ENCODE data around the gene CDC42SE2.

The CDC42SE2 gene

DNA sequence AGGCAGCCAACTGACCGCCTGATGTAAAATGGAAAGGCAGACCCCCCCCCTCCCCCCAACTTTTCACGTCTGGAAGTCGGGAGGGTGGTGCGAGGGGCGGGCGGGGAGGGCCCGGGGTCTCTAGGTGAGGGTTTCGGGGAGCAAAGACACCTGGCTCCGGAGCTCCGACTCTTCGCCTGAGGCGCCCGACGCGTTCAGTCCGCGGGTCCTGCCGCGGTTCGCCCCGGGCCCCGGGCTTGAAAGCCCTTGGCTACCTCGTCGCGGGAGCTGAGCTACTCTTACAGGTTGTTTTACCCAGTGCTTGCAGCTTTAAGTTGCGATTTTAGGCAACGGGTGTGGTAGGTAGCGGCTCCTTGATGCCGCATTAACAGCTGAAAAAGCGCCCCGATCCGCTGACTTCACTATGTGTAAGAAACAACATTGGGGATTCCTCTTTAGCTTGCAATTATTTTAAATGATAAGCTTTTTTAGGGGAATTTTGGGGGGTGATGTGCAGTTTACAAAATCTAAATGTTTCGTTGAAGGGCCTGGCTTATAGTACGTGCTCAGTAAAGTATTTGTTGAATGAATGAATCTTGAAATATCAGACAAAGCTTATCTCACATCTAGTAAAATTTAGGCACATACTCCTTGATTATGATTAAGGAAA lies 722 bp downstream of the CDC42SE2 start:
- no peak for TF ChIP-seq SIN3A (IDR thresholded peaks at IDR 0.05; ENCODE audit: borderline replicate concordance, insufficient read depth, low read length)
- no peak for TF ChIP-seq FOXP2 (optimal IDR thresholded peaks at IDR 0.05; ENCODE audit: borderline replicate concordance, extremely low read depth, extremely low read length, insufficient read depth)
- no peak for TF ChIP-seq TAF1 (IDR thresholded peaks at IDR 0.05; ENCODE audit: borderline replicate concordance, insufficient read depth, low read length)

GRCh38 chr5:131265311-131265803 lies 1.5 kb downstream of the CDC42SE2 start:
- TF ChIP-seq TAF1 (IDR thresholded peaks at IDR 0.05; ENCODE audit: borderline replicate concordance, insufficient read depth, low read length) (no peak), FOXP2 (optimal IDR thresholded peaks at IDR 0.05; ENCODE audit: borderline replicate concordance, extremely low read depth, extremely low read length, insufficient read depth) (no peak), SIN3A (IDR thresholded peaks at IDR 0.05; ENCODE audit: borderline replicate concordance, insufficient read depth, low read length) (no peak), REST (IDR thresholded peaks at IDR 0.05; ENCODE audit: insufficient read depth in 1 of 2, low read depth in 2 of 2, low read length in 2 of 2) (no peak), POLR2AphosphoS5 (IDR thresholded peaks at IDR 0.05; ENCODE audit: low read depth, low read length) (no peak)

DNA sequence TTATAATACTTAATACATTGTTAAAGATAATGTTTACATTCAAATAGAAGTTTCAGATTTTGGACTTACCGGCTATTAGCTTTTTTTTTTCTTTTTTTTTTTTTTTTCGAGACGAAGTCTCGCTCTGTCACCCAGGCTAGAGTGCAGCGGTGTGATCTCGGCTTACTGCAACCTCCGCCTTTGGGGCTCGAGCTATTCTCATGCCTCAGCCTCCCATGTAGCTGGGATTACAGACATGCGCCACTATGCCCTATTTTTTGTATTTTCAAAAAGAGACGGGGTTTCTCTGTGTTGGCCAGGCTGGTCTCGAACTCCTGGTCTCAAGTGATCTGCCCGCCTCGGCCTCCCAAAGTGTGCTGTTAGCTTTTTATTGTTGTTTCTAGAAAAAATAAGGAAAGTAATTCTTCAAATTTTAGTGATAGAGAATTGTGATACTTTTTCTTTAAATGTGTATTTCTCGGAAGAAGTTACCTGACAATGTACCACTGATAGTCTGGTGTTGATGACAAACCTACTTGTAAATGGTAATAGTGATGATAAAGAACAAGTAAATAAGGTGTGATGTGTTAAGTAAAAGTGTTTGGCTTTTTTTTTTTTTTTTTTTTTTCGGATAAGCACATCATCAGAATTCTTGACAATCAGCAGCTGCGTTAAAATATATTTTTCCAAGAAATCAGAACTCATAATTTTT lies 2.7 kb downstream of the CDC42SE2 start:
- TF ChIP-seq SIN3A (IDR thresholded peaks at IDR 0.05; ENCODE audit: borderline replicate concordance, insufficient read depth, low read length): no peak
- no peak for TF ChIP-seq REST (IDR thresholded peaks at IDR 0.05; ENCODE audit: insufficient read depth in 1 of 2, low read depth in 2 of 2, low read length in 2 of 2)
- TF ChIP-seq FOXP2 (optimal IDR thresholded peaks at IDR 0.05; ENCODE audit: borderline replicate concordance, extremely low read depth, extremely low read length, insufficient read depth): no peak
- no peak for TF ChIP-seq TAF1 (IDR thresholded peaks at IDR 0.05; ENCODE audit: borderline replicate concordance, insufficient read depth, low read length)
- TF ChIP-seq POLR2AphosphoS5 (IDR thresholded peaks at IDR 0.05; ENCODE audit: low read depth, low read length): no peak

GRCh38 chr5:131268758-131269370 lies 5.0 kb downstream of the CDC42SE2 start:
- no peak for TF ChIP-seq POLR2AphosphoS5 (IDR thresholded peaks at IDR 0.05; ENCODE audit: low read depth, low read length)

GRCh38 chr5:131270809-131271208 lies 7.0 kb downstream of the CDC42SE2 start:
- TF ChIP-seq SIN3A (IDR thresholded peaks at IDR 0.05; ENCODE audit: borderline replicate concordance, insufficient read depth, low read length) (no peak), REST (IDR thresholded peaks at IDR 0.05; ENCODE audit: insufficient read depth in 1 of 2, low read depth in 2 of 2, low read length in 2 of 2) (no peak), FOXP2 (optimal IDR thresholded peaks at IDR 0.05; ENCODE audit: borderline replicate concordance, extremely low read depth, extremely low read length, insufficient read depth) (no peak), POLR2AphosphoS5 (IDR thresholded peaks at IDR 0.05; ENCODE audit: low read depth, low read length) (no peak), TAF1 (IDR thresholded peaks at IDR 0.05; ENCODE audit: borderline replicate concordance, insufficient read depth, low read length) (no peak)

DNA sequence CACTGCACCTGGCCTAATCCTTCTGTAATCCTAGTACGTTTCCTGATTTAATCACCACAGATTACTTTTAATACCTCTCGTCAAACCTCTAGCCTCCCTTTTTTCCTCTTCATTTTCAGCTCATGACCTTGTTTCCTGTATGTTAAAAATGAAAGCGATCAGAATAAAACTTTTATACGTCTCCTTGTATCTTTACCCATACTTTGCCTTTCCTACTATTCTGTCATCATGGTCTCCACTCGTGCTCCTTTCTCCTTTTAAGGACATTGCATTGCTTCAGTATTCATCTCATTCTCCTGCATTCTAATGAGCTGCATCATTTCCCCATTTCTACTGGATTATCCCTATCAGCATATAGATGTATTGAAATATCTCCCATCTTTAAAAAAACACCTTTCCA lies 8.5 kb downstream of the CDC42SE2 start:
- TF ChIP-seq SIN3A (IDR thresholded peaks at IDR 0.05; ENCODE audit: borderline replicate concordance, insufficient read depth, low read length) (no peak), POLR2AphosphoS5 (IDR thresholded peaks at IDR 0.05; ENCODE audit: low read depth, low read length) (no peak), TAF1 (IDR thresholded peaks at IDR 0.05; ENCODE audit: borderline replicate concordance, insufficient read depth, low read length) (no peak), FOXP2 (optimal IDR thresholded peaks at IDR 0.05; ENCODE audit: borderline replicate concordance, extremely low read depth, extremely low read length, insufficient read depth) (no peak), REST (IDR thresholded peaks at IDR 0.05; ENCODE audit: insufficient read depth in 1 of 2, low read depth in 2 of 2, low read length in 2 of 2) (no peak)

Data from PFSK-1 (cell line).